SH-SY5Y (cell line): ENCODE results near the gene PLA1A.

Source experiments
- GATA2 ChIP-seq: IDR thresholded peaks from 2 replicates; pipeline ENCODE4 v1.6.1; 2011; ENCODE audit warnings: mild to moderate bottlenecking, low read depth, low read length
- GATA3 ChIP-seq: IDR thresholded peaks from 2 replicates; pipeline ENCODE4 v1.6.1; 2011; ENCODE audit warnings: low read depth, mild to moderate bottlenecking, low read length, moderate library complexity

The PLA1A gene

GRCh38 chr3:119613872-119614271 lies 16.2 kb downstream of the PLA1A start:
- TF ChIP-seq GATA2 (no peak), GATA3 (no peak)

- no peak for TF ChIP-seq GATA2
- no peak for TF ChIP-seq GATA3
Measured at GRCh38 chr3:119616056-119616455, 18.4 kb downstream of the PLA1A start.

- no peak for TF ChIP-seq GATA2
Measured at GRCh38 chr3:119619094-119619493, 21.4 kb downstream of the PLA1A start.

- TF ChIP-seq GATA2, result no peak
- no peak for TF ChIP-seq GATA3
Measured at GRCh38 chr3:119620899-119621298, 23.2 kb downstream of the PLA1A start.

- TF ChIP-seq GATA2 (no peak), GATA3 (no peak)
Measured at GRCh38 chr3:119624002-119624720, 26.5 kb downstream of the PLA1A start.

- TF ChIP-seq GATA3, result no peak
- TF ChIP-seq GATA2, result no peak
Measured at GRCh38 chr3:119625451-119626153, 27.9 kb downstream of the PLA1A start.

GRCh38 chr3:119626196-119626595 lies 28.5 kb downstream of the PLA1A start:
- TF ChIP-seq GATA2, result no peak
- no peak for TF ChIP-seq GATA3

GRCh38 chr3:119627461-119627860 lies 29.8 kb downstream of the PLA1A start:
- TF ChIP-seq GATA2, result no peak
- TF ChIP-seq GATA3, result no peak

GRCh38 chr3:119628390-119628789 lies 30.7 kb downstream of the PLA1A start:
- TF ChIP-seq GATA2 (no peak), GATA3 (no peak)

GRCh38 chr3:119628816-119629445 lies 31.2 kb downstream of the PLA1A start:
- TF ChIP-seq GATA3, result no peak
- no peak for TF ChIP-seq GATA2

- no peak for TF ChIP-seq GATA3
- TF ChIP-seq GATA2, result no peak
Measured at GRCh38 chr3:119630128-119630879, 32.6 kb downstream of the PLA1A start.

- TF ChIP-seq GATA2, result no peak
- TF ChIP-seq GATA3, result no peak
Measured at GRCh38 chr3:119630880-119631329, 33.2 kb downstream of the PLA1A start.

- TF ChIP-seq GATA2, result no peak
Measured at GRCh38 chr3:119631516-119631915, 33.8 kb downstream of the PLA1A start.

- TF ChIP-seq GATA2 (no peak), GATA3 (no peak)
Measured at GRCh38 chr3:119632216-119632615, 34.5 kb downstream of the PLA1A start.
